ENCODE data around the gene ASPM. TPM values are rescaled to one million over a fixed set of nuclear protein-coding genes. Genes with fewer than 3 reads are reported as not detected.

Gene ASPM
- total RNA-seq, 1 experiment from 2014 or later: 29.9 TPM

DNA sequence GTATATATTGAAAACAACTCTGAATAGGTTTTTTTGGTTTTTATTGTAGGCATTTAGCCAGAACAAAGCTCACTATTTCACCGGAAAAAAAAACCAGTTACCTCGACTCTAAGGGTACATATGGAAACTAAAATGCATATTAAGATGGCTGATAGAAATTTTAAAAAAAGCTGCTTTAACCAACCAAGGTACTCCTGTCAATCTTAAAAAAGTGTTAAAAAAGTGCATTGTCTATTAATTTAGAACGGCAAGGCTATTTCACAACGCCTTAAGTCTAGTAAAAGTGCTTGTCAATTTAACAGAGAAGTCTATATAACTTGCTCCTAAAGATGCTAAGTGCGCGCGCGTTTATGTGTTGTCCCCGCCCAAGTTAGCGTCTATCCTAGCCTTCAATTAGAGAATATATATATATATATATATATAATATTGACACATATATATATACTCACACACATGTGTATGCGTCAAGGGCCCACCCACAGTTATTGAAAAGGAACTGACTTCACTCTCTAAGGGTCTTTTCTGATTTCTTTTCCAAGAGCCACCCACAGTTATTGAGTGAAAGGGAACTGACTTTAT lies 934 bp downstream of the ASPM start:
- Histone ChIP-seq H2AFZ (ENCODE audit: low read depth, low read length, poor library complexity, severe bottlenecking) (no peak overlapping the region), H3K9ac (ENCODE audit: low read length) (peak overlapping the region; percentile 90), H3K4me1 (ENCODE audit: control insufficient read depth in 1 of 2, insufficient read depth in 2 of 2, low read length in 2 of 2) (peaks cover 4 to 12% of the 10 kb centered on the region in 2 experiments; a peak in 3 of 4 replicates), H3K4me2 (ENCODE audit: low read length) (peak overlapping the region; percentile 84), H3K9me3 (ENCODE audit: control insufficient read depth in 1 of 2, insufficient read depth in 1 of 2, low read depth in 1 of 2, low read length in 2 of 2) (no peaks in the 10 kb centered on the region), H3K9me2 (ENCODE audit: insufficient read depth) (no peaks in the 10 kb centered on the region), H3K79me2 (ENCODE audit: insufficient read depth, low read length) (peaks cover 49% of the 10 kb centered on the region), H3K27me3 (ENCODE audit: insufficient read depth, low read length) (no peaks in the 10 kb centered on the region), H3K36me3 (ENCODE audit: control insufficient read depth in 1 of 2, insufficient read depth in 2 of 2, low read length in 2 of 2) (peaks cover 4 to 25% of the 10 kb centered on the region in 2 experiments; a peak in 2 of 4 replicates), H3K4me3 (replicated peaks in 1 of 2; ENCODE audit: low read depth in 1 of 2, low read length in 2 of 2) (peak overlapping the region; percentile 64 to 91), H4K20me1 (ENCODE audit: insufficient read depth) (no peaks in the 10 kb centered on the region), H3K27ac (ENCODE audit: low read depth, low read length) (peak overlapping the region; percentile 72)
- CTCF ChIA-PET: no interaction called here
- TF ChIP-seq EGR1 (IDR thresholded peaks at IDR 0.05; ENCODE audit: low read depth) (no peak), ELF1 (IDR thresholded peaks at IDR 0.05; ENCODE audit: borderline replicate concordance, low read depth) (no peak), TCF7L2 (IDR thresholded peaks at IDR 0.05; ENCODE audit: borderline replicate concordance, extremely low read depth, insufficient read depth, insufficient read length) (no peak), SP1 (IDR thresholded peaks at IDR 0.05; ENCODE audit: low read depth) (no peak), ZNF274 (IDR thresholded peaks at IDR 0.05; ENCODE audit: low read depth, low read length) (no peak), CEBPB (IDR thresholded peaks at IDR 0.05; ENCODE audit: low read depth) (no peak), POLR2A (IDR thresholded peaks at IDR 0.05; ENCODE audit: borderline replicate concordance, extremely low read depth, insufficient read depth, insufficient read length) (no peak), JUND (IDR thresholded peaks at IDR 0.05) (no peak), POLR2AphosphoS5 (IDR thresholded peaks at IDR 0.05; ENCODE audit: low read depth, low read length) (no peak)
- no peak for DNase-seq (ENCODE audit: low read depth, low spot score)
- ATAC-seq: no peak
- RAD21 ChIA-PET (ENCODE audit: low non-redundant PET in 1 of 2, low total read pairs in 2 of 2, uncharacterized antibody in 2 of 2, unreplicated experiment in 2 of 2): no interaction called here
- intact Hi-C loops (cut with micrococcal nuclease): no loop called here
- POLR2A ChIA-PET: no interaction called here
- BruUV-seq (replicated peaks): no TSS peak

DNA sequence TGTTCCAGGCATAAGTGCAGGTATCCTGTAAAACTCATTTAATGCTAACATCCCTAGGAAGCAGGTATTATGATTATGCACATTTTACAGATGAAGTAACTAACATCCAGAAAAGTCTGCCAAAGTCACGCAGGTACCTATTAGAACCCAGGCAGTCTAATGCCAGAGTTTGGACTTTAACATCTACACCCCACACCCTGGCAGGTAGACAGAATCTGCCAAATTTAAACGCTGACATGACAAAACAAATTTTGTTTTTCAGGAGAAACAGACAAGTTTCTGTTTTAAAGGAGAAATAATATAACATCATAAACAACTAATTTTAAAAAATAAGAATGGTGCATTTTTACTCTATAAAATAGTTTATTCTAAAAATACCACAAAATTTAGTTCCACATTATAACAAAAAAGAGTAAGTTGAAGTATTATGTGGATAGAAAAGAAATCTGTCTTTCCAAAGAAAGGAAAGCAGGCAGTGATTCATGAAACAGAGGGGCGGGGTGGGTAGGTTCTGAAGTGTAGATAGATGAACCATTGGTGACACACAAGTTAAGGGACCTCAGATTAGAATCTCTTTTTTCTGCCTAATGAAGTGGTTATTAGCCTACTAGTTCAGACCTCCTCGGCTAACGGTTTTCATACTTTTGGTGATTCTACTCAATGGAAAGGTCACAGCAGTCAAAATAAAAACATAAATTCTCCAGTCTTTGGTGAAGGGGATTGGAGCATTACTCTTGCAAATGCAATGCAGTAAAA lies 1.7 kb downstream of the ASPM start:
- Histone ChIP-seq H2AFZ (ENCODE audit: low read depth, low read length, poor library complexity, severe bottlenecking) (no peak overlapping the region), H3K79me2 (ENCODE audit: insufficient read depth, low read length) (peaks cover 57% of the 10 kb centered on the region), H4K20me1 (ENCODE audit: insufficient read depth) (no peaks in the 10 kb centered on the region), H3K9me3 (ENCODE audit: control insufficient read depth in 1 of 2, insufficient read depth in 1 of 2, low read depth in 1 of 2, low read length in 2 of 2) (no peaks in the 10 kb centered on the region), H3K9me2 (ENCODE audit: insufficient read depth) (no peaks in the 10 kb centered on the region), H3K9ac (ENCODE audit: low read length) (peak overlapping the region; percentile 90), H3K4me1 (ENCODE audit: control insufficient read depth in 1 of 2, insufficient read depth in 2 of 2, low read length in 2 of 2) (peaks cover 4 to 12% of the 10 kb centered on the region in 2 experiments; a peak in 3 of 4 replicates), H3K36me3 (ENCODE audit: control insufficient read depth in 1 of 2, insufficient read depth in 2 of 2, low read length in 2 of 2) (peaks cover 5 to 25% of the 10 kb centered on the region in 2 experiments; a peak in 2 of 4 replicates), H3K27me3 (ENCODE audit: insufficient read depth, low read length) (no peaks in the 10 kb centered on the region), H3K27ac (ENCODE audit: low read depth, low read length) (no peak overlapping the region), H3K4me2 (ENCODE audit: low read length) (peak overlapping the region; percentile 84), H3K4me3 (replicated peaks in 1 of 2; ENCODE audit: low read depth in 1 of 2, low read length in 2 of 2) (peak overlapping the region; percentile 64 to 91)
- ChIA-PET POLR2A (no interaction called here), CTCF (no interaction called here), RAD21 (ENCODE audit: low non-redundant PET in 1 of 2, low total read pairs in 2 of 2, uncharacterized antibody in 2 of 2, unreplicated experiment in 2 of 2) (no interaction called here)
- DNase-seq (ENCODE audit: low read depth, low spot score) (no peak), ATAC-seq (no peak)
- BruUV-seq (replicated peaks): no TSS peak
- intact Hi-C loops (cut with micrococcal nuclease): no loop called here
- no peak for TF ChIP-seq FOSL1 (IDR thresholded peaks at IDR 0.05; ENCODE audit: low read depth)
- TF ChIP-seq ZFX (IDR thresholded peaks at IDR 0.05): no peak
- TF ChIP-seq ZNF274 (IDR thresholded peaks at IDR 0.05; ENCODE audit: low read depth, low read length): no peak
- TF ChIP-seq RAD21 (IDR thresholded peaks at IDR 0.05; ENCODE audit: low read depth): no peak
- TF ChIP-seq, protein P1, sequence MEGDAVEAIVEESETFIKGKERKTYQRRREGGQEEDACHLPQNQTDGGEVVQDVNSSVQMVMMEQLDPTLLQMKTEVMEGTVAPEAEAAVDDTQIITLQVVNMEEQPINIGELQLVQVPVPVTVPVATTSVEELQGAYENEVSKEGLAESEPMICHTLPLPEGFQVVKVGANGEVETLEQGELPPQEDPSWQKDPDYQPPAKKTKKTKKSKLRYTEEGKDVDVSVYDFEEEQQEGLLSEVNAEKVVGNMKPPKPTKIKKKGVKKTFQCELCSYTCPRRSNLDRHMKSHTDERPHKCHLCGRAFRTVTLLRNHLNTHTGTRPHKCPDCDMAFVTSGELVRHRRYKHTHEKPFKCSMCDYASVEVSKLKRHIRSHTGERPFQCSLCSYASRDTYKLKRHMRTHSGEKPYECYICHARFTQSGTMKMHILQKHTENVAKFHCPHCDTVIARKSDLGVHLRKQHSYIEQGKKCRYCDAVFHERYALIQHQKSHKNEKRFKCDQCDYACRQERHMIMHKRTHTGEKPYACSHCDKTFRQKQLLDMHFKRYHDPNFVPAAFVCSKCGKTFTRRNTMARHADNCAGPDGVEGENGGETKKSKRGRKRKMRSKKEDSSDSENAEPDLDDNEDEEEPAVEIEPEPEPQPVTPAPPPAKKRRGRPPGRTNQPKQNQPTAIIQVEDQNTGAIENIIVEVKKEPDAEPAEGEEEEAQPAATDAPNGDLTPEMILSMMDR (IDR thresholded peaks at IDR 0.05 in 2 of 3, conservative IDR thresholded peaks at IDR 0.05 in 1 of 3; ENCODE audit: borderline replicate concordance in 1 of 3, insufficient read depth in 1 of 3, low read depth in 2 of 3, low read length in 2 of 3): no peak
- no peak for TF ChIP-seq JUND (IDR thresholded peaks at IDR 0.05)
- TF ChIP-seq CBX3 (IDR thresholded peaks at IDR 0.05; ENCODE audit: low read depth): no peak
- TF ChIP-seq SP1 (IDR thresholded peaks at IDR 0.05; ENCODE audit: low read depth): no peak
- TF ChIP-seq, protein P2, sequence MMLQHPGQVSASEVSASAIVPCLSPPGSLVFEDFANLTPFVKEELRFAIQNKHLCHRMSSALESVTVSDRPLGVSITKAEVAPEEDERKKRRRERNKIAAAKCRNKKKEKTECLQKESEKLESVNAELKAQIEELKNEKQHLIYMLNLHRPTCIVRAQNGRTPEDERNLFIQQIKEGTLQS (IDR thresholded peaks at IDR 0.05): no peak
- TF ChIP-seq ELF1 (IDR thresholded peaks at IDR 0.05; ENCODE audit: borderline replicate concordance, low read depth): no peak
- no peak for TF ChIP-seq SIN3A (IDR thresholded peaks at IDR 0.05; ENCODE audit: low read depth)
- no peak for TF ChIP-seq POLR2AphosphoS5 (IDR thresholded peaks at IDR 0.05; ENCODE audit: low read depth, low read length)
- TF ChIP-seq EGR1 (IDR thresholded peaks at IDR 0.05; ENCODE audit: low read depth): no peak
- TF ChIP-seq EZH2 (IDR thresholded peaks at IDR 0.05): no peak

Data from HCT116 (cell line).